ENCODE data around the gene STK32C.

- TF ChIP-seq CTCF (IDR thresholded peaks at IDR 0.05), result no peak
- no peak for TF ChIP-seq POLR2AphosphoS5 (IDR thresholded peaks at IDR 0.05)
- no peak for TF ChIP-seq EP300 (IDR thresholded peaks at IDR 0.05)
- no peak for TF ChIP-seq POLR2A (IDR thresholded peaks at IDR 0.05; ENCODE audit: low read depth)
Measured at GRCh38 chr10:132253092-132253687, 54.6 kb downstream of the STK32C start.

All from esophagus muscularis mucosa (tissue), 4 donors.